ENCODE data around the gene PES1.

GRCh38 chr22:30586414-30586813 is 5.3 kb downstream of the PES1 start:
- TF ChIP-seq, protein P1, sequence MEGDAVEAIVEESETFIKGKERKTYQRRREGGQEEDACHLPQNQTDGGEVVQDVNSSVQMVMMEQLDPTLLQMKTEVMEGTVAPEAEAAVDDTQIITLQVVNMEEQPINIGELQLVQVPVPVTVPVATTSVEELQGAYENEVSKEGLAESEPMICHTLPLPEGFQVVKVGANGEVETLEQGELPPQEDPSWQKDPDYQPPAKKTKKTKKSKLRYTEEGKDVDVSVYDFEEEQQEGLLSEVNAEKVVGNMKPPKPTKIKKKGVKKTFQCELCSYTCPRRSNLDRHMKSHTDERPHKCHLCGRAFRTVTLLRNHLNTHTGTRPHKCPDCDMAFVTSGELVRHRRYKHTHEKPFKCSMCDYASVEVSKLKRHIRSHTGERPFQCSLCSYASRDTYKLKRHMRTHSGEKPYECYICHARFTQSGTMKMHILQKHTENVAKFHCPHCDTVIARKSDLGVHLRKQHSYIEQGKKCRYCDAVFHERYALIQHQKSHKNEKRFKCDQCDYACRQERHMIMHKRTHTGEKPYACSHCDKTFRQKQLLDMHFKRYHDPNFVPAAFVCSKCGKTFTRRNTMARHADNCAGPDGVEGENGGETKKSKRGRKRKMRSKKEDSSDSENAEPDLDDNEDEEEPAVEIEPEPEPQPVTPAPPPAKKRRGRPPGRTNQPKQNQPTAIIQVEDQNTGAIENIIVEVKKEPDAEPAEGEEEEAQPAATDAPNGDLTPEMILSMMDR (IDR thresholded peaks at IDR 0.05) = no peak
- TF ChIP-seq POLR2A (IDR thresholded peaks at IDR 0.05) = no peak

Data from testis (tissue), 2 donors.